ENCODE measurements around the gene KCNK17.

Gene KCNK17

GRCh38 chr6:39266375-39266774 lies 47.8 kb downstream of the KCNK17 start:
- DNase-seq = no peak

GRCh38 chr6:39263303-39264037 lies 50.7 kb downstream of the KCNK17 start:
- no peak for DNase-seq

GRCh38 chr6:39261751-39262150 lies 52.5 kb downstream of the KCNK17 start:
- DNase-seq = no peak

GRCh38 chr6:39260953-39261352 lies 53.3 kb downstream of the KCNK17 start:
- DNase-seq = no peak

- DNase-seq = no peak
Measured at GRCh38 chr6:39260456-39260855, 53.8 kb downstream of the KCNK17 start.

GRCh38 chr6:39256294-39256940 lies 57.8 kb downstream of the KCNK17 start:
- DNase-seq = no peak

GRCh38 chr6:39254999-39255535 lies 59.2 kb downstream of the KCNK17 start:
- DNase-seq = no peak

- DNase-seq = no peak
Measured at GRCh38 chr6:39251406-39251805, 62.8 kb downstream of the KCNK17 start.

GRCh38 chr6:39250507-39250906 lies 63.7 kb downstream of the KCNK17 start:
- no peak for DNase-seq

GRCh38 chr6:39249278-39249677 lies 64.9 kb downstream of the KCNK17 start:
- DNase-seq = no peak

Data from activated CD4-positive, alpha-beta T cell treated with anti-CD3 and anti-CD28 coated beads for 1 hour (primary cell).